HepG2 (cell line): ENCODE measurements around the gene ISCU. TPM values are rescaled to one million over a fixed set of nuclear protein-coding genes. Genes with fewer than 3 reads are reported as not detected.
A peak's percentile ranks its signal among the peaks of the same experiment; 100 is the strongest.

Experiments
- ATF7 ChIP-seq, 2 experiments: fragments of 450-650 bp in 1 of 2; sonication (generic) in 1 of 2; formaldehyde crosslinking in 1 of 2; IDR thresholded peaks; 2 replicates each; pipeline versions ENCODE4 v1.4.0 to v1.6.1; 2016 to 2020; ENCODE audit warnings: antibody characterized with exemption in 1 of 2, mild to moderate bottlenecking in 1 of 2, missing genetic modification reagents in 1 of 2
- ERF ChIP-seq: IDR thresholded peaks from 2 replicates; pipeline ENCODE4 v1.6.1; 2018; ENCODE audit warnings: missing biosample characterization, missing genetic modification reagents
- HES4 ChIP-seq: sonication (generic); formaldehyde crosslinking; IDR thresholded peaks from 2 replicates; pipeline ENCODE4 v1.9.0; 2021; ENCODE audit warnings: mild to moderate bottlenecking, missing genetic modification reagents, borderline replicate concordance
- MAF1 ChIP-seq: sonication (generic); formaldehyde crosslinking; IDR thresholded peaks from 2 replicates; pipeline ENCODE4 v1.5.0; 2020; ENCODE audit warnings: missing genetic modification reagents, borderline replicate concordance
- PCBP1 ChIP-seq: fragments of 200-400 bp; formaldehyde crosslinking; IDR thresholded peaks from 2 replicates; pipeline ENCODE4 v1.6.1; 2017; ENCODE audit warnings: mild to moderate bottlenecking, low read depth, low read length, borderline replicate concordance
- REPIN1 ChIP-seq: sonication (generic); formaldehyde crosslinking; IDR thresholded peaks from 2 replicates; pipeline ENCODE4 v1.8.0; 2022; ENCODE audit warnings: missing genetic modification reagents, low read depth, mild to moderate bottlenecking, borderline replicate concordance
- TBL1XR1 ChIP-seq: fragments of 150-350 bp; IDR thresholded peaks from 2 replicates; pipeline ENCODE4 v1.6.1; 2014; ENCODE audit warnings: borderline replicate concordance, low read length; ENCODE audit not compliant: partially characterized antibody
- TBX2 ChIP-seq: sonication (generic); formaldehyde crosslinking; IDR thresholded peaks from 2 replicates; pipeline ENCODE4 v1.5.0; 2020; ENCODE audit warnings: missing genetic modification reagents, mild to moderate bottlenecking, borderline replicate concordance
- TBX3 ChIP-seq: fragments of 450-650 bp; IDR thresholded peaks from 2 replicates; pipeline ENCODE4 v1.6.1; 2017; ENCODE audit warnings: antibody characterized with exemption, mild to moderate bottlenecking, inconsistent platforms, borderline replicate concordance
- TFE3 ChIP-seq: IDR thresholded peaks from 2 replicates; pipeline ENCODE4 v1.6.1; 2016
- ZGPAT ChIP-seq: IDR thresholded peaks from 2 replicates; pipeline ENCODE4 v1.6.1; 2016; ENCODE audit warnings: mild to moderate bottlenecking
- ZNF234 ChIP-seq: sonication (generic); formaldehyde crosslinking; conservative IDR thresholded peaks from 2 replicates; pipeline ENCODE4 v1.5.1; 2020; ENCODE audit warnings: mild to moderate bottlenecking, missing genetic modification reagents
- ZNF34 ChIP-seq: sonication (generic); formaldehyde crosslinking; IDR thresholded peaks from 2 replicates; pipeline ENCODE4 v1.4.0; 2020; ENCODE audit warnings: mild to moderate bottlenecking, missing genetic modification reagents, borderline replicate concordance
- ZNF570 ChIP-seq: sonication (generic); formaldehyde crosslinking; IDR thresholded peaks from 2 replicates; pipeline ENCODE4 v1.4.0; 2020; ENCODE audit warnings: mild to moderate bottlenecking, missing genetic modification reagents, borderline replicate concordance
- ZSCAN25 ChIP-seq: sonication (generic); formaldehyde crosslinking; IDR thresholded peaks from 2 replicates; pipeline ENCODE4 v1.8.0; 2022; ENCODE audit warnings: mild to moderate bottlenecking, missing genetic modification reagents
- ZXDC ChIP-seq: sonication (generic); formaldehyde crosslinking; IDR thresholded peaks from 2 replicates; pipeline ENCODE4 v1.5.0; 2020; ENCODE audit warnings: mild to moderate bottlenecking, missing genetic modification reagents
- polyA plus RNA-seq, 8 experiments: library from polyadenylated mRNA; depleted of rRNA in 3 of 8; stranded (reverse) in 7 of 8; unstranded in 1 of 8; fragments of >200 nt; fragmentation: Illumina TruSeq in 4 of 8; extraction: Trizol in 4 of 8; gene quantifications; 2 replicates each; pipeline versions ENCODE4 v1.2.1 to v1.2.3, GENCODE V29; 2011 to 2016; ENCODE audit warnings: low read depth in 4 of 8, missing spikeins in 1 of 8, mixed read lengths in 1 of 8; ENCODE audit not compliant: insufficient read depth in 1 of 8
- total RNA-seq, 5 experiments: library from RNA; depleted of rRNA; stranded (reverse); fragments of >200 nt; fragmentation: Illumina TruSeq; extraction: Trizol; gene quantifications; 2 replicates each; pipeline ENCODE4 v1.2.3, GENCODE V29; 2016; ENCODE audit warnings: low read depth in 1 of 5
- TF ChIP-seq, protein P1 (sequence below), 2 experiments: fragments of 450-650 bp in 1 of 2; sonication (generic) in 1 of 2; formaldehyde crosslinking; IDR thresholded peaks; 2 replicates each; pipeline versions ENCODE4 v1.5.0 to v1.8.0; 2020 to 2022; ENCODE audit warnings: mild to moderate bottlenecking in 1 of 2, missing genetic modification reagents in 1 of 2
- TF ChIP-seq, protein P2 (sequence below): sonication (generic); formaldehyde crosslinking; IDR thresholded peaks from 2 replicates; pipeline ENCODE4 v1.9.0; 2021; ENCODE audit warnings: missing genetic modification reagents, mild to moderate bottlenecking, borderline replicate concordance
- TF ChIP-seq, protein P3 (sequence below): sonication (generic); formaldehyde crosslinking; IDR thresholded peaks from 2 replicates; pipeline ENCODE4 v1.8.1; 2022; ENCODE audit warnings: mild to moderate bottlenecking, missing genetic modification reagents

Gene ISCU
- total and polyA plus RNA-seq, 2 of the 13 experiments (the other 11 are each of a cell fraction or from before 2014, with no cell fraction given), result 94.4 to 107 TPM

DNA sequence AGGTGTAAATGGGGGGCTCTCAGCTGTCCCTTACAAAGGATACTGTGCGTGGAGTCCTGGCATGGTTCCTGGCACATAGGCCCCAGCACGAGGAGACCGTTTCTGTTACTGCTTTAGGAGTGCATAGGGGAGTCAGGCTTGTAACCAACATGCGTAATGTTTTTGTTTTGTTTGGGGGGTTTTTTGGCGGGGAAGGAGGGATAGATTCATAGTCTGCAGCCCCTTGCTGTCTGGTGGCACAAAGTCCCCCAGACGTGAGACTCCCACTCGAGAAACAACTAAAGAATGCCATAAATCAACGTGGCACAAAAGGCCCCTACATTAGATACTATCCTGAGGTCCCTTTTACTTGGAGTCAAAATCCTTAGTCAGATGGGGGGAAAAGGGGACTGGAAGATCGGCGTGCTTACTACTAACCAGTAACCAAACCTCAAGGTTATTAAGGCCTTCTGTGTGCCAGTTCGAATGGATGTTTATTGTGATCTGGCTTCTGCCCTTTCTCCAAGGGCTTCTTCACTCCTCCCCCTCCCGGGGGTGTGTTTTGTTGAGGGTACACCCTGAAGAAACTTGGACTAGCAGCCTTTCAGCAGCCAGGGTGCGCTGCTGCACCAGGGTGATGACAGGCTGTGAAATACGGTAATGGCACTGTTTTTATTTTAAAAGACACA lies 874 bp downstream of the ISCU start (continued):
- TF ChIP-seq ZNF570 (CRISPR knock-in tag), result no peak
- 0 out of 2 replicates have a peak, but pooled peaks have one; percentile 42 for TF ChIP-seq ERF (CRISPR knock-in tag)
- TF ChIP-seq, protein P1, sequence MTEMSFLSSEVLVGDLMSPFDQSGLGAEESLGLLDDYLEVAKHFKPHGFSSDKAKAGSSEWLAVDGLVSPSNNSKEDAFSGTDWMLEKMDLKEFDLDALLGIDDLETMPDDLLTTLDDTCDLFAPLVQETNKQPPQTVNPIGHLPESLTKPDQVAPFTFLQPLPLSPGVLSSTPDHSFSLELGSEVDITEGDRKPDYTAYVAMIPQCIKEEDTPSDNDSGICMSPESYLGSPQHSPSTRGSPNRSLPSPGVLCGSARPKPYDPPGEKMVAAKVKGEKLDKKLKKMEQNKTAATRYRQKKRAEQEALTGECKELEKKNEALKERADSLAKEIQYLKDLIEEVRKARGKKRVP (CRISPR knock-in tag; IDR thresholded peaks at IDR 0.05), result peak in 1 of 2 experiments; percentile 89; a peak in 2 of 4 replicates
- no peak for TF ChIP-seq TFE3 (CRISPR knock-in tag)
- no peak for TF ChIP-seq REPIN1 (CRISPR knock-in tag)
- TF ChIP-seq HES4 (CRISPR knock-in tag), result no peak
- TF ChIP-seq TBX2, result no peak
- no peak for TF ChIP-seq ZNF234
- TF ChIP-seq, protein P2, sequence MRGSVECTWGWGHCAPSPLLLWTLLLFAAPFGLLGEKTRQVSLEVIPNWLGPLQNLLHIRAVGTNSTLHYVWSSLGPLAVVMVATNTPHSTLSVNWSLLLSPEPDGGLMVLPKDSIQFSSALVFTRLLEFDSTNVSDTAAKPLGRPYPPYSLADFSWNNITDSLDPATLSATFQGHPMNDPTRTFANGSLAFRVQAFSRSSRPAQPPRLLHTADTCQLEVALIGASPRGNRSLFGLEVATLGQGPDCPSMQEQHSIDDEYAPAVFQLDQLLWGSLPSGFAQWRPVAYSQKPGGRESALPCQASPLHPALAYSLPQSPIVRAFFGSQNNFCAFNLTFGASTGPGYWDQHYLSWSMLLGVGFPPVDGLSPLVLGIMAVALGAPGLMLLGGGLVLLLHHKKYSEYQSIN, result no peak
- TF ChIP-seq ATF7 (IDR thresholded peaks at IDR 0.05), result no peak
- no peak for TF ChIP-seq ATF7 (CRISPR knock-in tag; IDR thresholded peaks at IDR 0.05)
- 0 out of 2 replicates have a peak, but pooled peaks have one; percentile 40 for TF ChIP-seq ZGPAT (CRISPR knock-in tag)
- TF ChIP-seq TBX3, result no peak
- TF ChIP-seq TBL1XR1, result no peak
- TF ChIP-seq ZNF34, result no peak
- TF ChIP-seq ZSCAN25 (CRISPR knock-in tag), result no peak
- no peak for TF ChIP-seq ZXDC (CRISPR knock-in tag)
- TF ChIP-seq PCBP1, result no peak
- TF ChIP-seq, protein P3, sequence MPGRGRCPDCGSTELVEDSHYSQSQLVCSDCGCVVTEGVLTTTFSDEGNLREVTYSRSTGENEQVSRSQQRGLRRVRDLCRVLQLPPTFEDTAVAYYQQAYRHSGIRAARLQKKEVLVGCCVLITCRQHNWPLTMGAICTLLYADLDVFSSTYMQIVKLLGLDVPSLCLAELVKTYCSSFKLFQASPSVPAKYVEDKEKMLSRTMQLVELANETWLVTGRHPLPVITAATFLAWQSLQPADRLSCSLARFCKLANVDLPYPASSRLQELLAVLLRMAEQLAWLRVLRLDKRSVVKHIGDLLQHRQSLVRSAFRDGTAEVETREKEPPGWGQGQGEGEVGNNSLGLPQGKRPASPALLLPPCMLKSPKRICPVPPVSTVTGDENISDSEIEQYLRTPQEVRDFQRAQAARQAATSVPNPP (CRISPR knock-in tag), result no peak
- no peak for TF ChIP-seq MAF1
